ENCODE results near the gene STK17B. TPM values are rescaled to one million over a fixed set of nuclear protein-coding genes. Genes with fewer than 3 reads are reported as not detected.
A peak's percentile ranks its signal among the peaks of the same experiment; 100 is the strongest.

The STK17B gene
- polyA plus RNA-seq, 12 donors, result 5.4 to 19.9 (median 7.6) TPM; not detected in 1

DNA sequence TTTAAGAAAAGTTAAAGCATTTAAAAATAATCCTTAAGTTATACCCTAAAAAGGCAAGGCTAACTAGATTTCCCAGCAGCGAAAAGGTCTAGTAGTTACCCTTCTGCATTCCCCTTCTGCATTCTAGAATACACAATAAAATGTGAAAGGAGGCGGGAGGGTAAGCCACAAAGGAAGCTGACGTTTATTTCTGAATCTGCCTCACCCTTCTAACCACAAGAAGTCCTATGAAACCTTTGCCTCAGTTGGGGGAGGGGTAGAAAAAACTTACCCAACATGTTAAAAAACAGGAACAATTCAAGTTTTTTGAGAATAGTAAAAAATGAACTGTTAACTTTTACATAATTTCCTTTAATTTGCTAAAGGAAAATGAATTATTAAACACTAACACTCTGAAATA is 11.3 kb downstream of the STK17B start:
- peak; percentile 26 for DNase-seq

DNA sequence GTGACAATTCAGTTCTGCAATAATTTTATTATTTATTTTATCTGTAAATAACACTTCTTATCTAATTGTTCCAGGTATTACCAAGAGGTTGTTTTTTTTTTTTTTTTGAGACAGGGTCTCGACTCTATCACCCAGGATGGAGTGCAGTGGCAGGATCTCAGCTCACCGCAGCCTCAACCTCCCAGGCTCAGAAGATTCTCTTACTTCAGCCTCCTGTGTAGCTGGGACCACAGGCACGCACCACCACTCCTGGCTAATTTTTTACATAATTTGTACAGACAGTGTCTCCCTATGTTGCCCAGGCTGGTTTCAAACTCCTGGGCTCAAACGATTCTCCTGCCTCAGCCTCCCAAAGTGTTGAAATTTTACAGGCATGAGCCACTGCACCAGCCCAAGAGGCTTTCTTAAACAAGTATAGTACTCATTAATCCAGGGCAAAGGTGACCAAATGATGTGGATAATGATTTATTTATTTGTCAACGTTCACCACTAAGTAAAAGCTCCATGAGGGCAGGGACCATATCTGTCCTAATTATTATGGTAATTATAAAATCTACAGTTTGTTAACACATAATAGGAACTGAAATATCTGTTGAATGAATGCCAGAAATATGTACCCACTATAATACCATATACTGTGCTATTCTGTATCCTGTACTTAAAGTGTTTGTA is 12.0 kb downstream of the STK17B start:
- DNase-seq, result no peak

DNA sequence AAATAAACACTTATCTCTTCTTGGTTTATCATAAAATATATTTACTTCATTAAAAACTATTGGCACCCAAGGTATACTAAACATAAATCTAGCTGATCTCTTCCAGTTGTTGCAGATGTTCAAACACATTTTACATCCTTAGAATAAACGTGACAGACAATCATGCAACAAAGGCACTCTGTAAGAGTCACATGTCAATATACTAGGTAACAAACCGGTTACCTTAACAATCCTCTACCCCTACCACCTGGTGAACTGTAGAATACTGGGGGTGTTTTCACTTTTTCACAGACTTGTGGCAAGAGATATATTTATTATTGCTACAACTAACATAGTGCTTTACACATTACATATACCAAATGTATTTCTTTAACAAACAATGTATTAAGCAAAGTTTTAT is 15.8 kb downstream of the STK17B start:
- no peak for DNase-seq

DNA sequence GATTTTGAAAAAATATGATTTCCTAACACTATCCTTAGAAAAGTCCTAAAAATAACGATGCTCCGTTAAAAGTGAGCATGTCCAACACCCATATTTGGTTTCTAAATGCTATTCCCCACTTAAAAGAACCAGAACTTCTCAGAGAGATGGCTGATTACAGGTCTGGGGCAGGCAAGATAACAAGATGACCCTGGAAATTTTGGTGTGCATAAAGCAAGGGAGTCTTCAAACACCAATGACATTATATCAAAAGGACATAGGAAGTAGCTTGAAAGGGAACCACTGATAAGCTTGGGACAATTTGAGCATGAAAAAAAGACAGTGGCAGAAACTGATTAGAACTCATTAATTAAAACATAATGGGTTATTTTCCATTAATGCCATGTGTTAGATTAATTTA is 17.9 kb downstream of the STK17B start:
- no peak for DNase-seq

DNA sequence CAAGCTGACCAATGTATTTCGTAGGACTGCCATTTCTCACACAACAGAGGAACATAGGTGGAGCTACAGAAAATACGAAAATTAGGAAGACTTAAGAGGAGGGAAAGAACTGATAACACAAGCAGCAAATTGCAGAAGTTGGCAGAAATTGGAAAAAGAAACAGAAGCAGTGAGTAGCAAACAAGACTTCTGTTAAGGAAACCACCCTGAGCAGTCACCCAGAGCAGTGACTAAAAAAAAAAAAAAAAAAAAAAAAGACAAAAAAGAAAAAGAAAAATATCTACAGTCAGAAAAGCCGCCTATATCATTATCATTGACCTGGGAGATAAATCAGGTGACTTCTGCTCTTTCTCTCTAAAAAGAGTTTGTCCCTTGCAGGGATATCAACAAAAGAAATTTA is 21.4 kb downstream of the STK17B start:
- no peak for DNase-seq

DNA sequence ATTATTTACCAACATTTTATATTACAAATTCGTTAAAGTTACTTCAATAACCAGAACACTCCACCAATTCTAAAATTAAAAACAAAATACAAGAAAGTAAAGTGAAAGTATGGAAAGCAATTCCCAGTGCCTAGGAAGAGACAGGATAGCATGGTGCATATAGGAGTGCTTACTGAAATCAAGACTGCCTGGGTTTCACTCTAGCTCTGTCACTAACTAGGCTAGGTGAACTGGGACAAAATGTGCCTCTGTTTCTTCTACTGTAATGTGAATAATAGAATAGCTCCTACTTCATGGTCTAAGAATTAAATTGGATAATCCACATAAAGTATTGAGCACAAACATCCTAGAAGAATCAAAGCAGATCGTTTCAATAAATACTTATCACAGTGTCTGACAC is 22.6 kb downstream of the STK17B start:
- DNase-seq, result no peak

DNA sequence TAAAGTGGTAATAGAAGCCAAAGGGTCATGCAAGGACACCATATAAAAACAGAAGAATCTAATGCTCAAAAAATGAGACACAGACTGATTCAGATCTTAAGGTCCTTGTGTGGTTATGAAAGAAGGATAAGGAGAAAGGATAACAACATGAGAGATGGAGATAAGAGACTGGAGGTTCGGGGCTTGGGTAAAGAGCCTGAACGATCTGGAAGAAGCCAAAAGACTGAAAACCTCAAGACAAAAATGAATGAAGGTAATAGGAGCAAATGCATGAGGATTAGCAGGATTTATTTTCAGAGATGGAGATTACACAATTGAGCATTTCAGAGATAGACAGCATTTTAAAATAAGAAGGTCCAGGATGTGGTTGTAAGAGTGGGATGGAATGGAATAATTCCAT is 26.1 kb downstream of the STK17B start:
- no peak for DNase-seq

DNA sequence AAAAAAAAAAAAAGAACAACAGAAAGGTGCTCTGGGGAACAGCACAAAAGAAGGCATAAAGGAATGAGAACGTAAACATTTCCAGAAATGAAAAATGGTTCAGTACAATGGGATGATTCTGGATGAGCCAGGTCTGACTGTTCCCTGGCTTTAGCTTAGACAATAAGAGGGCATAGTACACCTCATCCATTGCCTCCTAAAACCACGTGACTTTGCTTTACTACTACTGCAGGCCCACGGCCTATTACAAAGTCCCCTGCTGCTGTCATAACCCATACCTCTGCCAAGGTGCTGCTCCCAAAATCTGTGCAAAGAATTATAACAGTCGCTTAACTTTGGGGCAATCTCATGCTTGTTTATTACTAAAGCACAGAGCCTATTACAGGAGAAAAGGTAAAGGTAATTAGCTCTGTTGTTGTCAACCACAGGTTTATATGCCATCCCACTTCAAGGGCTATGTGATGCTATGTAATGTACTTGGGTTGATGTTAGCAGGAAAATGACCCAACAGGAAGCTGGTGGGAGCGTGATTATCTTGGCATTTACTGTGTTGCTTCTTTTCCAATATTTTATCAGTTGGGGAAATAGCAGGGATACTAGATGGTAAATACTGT is 26.8 kb downstream of the STK17B start:
- no peak for DNase-seq

DNA sequence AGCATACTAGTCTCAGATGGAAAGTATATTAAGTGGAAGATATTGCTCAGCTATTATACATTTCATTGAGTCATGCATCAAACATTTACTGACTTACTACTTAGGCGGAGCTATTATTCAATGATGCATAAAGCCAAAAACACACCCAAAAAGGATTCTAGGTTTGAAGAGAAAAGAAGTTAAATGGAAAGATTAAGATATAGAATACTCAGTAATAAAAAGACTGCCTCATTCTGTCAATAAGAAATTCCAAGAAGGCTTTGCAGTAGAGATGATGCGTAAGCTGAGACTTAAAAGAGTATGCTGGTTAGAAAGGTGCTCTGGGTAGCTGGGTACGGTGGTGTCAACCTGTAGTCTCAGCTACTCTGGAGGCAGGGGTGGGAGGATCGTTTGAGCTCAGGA is 27.6 kb downstream of the STK17B start:
- no peak for DNase-seq

DNA sequence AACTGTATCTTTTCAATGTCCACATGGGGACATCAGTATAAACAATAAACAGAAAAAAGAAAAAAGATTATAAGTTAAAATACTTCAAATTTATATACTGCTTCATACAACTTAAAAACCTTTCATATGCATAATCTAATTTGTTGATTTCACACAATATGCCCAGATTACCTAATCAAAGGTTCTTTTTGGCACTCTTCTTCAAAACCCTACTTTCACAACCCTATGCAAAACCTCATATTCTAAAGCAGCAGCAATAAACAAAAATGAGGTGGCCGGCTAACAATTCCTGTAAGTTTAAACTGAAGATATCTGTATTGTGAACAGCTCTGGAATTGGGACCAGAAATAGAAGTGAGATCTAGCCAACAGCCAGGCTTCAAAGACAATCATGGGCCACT is 28.6 kb downstream of the STK17B start:
- DNase-seq, result no peak

DNA sequence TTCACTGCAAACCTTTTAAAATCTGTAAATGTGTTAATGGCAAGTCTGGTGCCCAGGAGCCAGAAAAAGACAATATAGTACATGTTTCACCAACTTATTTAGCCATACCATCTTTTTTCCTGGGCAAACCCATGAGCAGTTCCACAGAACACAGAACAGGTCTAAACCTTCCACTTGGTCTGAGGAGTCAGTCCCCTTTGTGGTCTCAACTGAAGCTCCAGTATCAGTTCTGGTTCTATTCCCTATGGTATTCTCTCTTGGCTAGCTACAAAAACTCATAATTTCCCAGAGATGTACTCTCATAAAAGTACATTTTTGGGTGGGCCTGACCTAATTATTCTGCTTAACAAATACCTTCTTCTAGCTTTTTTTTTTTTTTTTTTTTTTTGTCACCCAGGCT is 31.2 kb downstream of the STK17B start:
- no peak for DNase-seq

DNA sequence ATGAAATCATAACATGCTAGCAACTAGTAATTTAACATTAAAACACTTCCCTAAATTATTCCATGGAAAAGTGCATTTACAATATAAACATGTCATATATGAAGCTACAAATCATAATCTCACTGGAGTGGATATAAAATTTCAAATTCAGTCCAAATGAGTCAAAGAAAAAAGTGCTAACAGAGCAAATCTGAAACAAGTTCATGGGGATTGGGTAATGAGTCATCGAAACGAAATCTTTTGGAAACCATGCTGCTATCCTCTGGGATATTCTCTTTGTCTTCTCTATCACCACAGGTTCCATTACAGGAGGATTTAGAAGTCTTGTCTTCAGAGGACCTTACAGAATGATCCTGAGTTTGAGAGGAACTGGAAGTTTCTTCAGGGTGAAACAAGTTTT is 34.1 kb downstream of the STK17B start:
- no peak for DNase-seq

DNA sequence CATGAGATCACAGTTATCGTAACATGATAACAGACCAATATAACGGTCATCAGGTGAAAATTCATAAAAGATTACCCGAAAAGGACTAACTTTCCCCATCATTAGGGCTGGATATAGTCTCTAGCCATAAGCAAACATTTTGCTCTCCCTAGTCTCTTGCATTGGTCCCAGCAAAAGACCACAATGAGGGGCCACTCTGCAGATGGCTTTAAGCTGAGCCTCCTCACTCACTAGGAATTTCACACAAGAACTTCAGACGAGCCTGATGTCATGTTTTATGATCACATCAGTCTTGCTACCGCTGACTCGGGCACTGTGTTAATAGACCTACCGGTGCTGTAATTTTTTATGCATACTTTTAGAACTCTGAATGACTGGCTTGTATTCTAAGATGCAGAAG is 35.2 kb downstream of the STK17B start:
- DNase-seq, result no peak

DNA sequence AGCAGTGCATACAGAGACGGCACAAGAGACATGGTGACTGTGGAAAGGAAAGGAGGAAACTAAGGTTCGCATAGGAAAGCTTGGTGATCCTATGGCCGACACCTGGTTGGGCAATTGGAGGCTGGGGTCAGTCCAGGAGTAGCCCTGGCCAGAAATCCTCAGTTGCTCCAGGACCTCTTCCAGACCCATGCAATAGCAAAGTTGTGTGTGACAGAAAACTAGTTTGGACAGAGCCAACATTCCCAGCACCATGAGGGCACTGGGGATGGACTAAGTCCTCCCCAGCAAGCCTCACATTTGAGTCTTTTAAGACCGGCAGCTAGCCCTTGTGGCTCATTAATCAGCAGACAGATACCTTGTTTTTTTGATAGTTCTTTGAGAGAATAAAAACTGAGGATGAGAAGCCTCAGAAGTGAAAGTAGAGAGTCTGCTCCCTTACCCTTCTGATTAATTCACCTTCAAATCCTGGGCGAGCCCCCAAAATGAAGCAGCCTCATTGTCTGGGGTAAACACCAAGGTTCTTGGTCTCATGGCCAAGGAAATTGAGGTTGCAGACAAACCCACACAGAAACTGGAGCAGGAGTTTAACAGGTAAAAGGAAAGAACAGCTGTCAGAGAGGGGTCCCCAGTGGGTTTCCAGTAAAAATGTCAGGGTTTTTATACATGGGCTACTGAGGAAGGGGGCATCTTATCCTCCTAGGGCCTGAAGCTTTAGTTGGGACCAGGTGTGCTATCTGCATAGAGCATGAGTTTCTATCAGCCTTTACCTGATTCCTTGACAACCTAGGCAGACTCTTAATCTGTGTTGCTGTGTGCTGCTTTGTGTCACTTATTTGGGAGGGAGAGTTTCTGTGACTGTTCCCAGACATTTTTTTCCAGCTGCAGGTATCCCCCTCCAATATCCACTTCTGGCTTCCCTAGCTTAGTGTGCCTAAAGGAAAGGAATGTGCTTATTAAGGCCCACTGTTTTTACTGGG is 39.1 kb downstream of the STK17B start:
- DNase-seq, result no peak

DNA sequence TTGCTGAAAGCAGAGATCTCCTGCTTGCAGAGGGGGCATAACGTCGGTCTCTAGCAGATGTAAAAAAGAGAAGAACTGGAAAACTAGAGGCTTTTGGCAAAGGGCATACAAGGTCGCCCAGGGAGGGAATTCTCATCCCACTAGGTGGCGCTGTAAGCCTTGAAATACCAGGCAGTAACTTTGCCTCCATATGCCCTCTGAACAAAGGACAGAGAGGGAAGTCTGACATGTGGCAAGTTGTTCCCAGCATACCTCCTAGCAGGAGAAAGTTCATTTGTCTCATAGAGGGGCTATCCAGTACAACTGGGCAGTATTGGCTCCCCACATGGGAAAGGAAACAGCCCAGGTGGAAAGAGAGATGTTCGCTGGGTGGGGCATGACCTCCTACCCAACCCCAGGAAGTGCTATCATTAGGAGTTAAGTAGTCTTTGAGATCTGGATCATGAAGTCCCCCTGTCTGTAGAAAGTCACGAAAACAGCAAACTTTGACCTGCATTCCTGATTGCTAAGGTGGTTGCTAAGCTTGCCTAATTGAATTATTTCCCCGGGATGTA is 39.9 kb downstream of the STK17B start:
- no peak for DNase-seq

DNA sequence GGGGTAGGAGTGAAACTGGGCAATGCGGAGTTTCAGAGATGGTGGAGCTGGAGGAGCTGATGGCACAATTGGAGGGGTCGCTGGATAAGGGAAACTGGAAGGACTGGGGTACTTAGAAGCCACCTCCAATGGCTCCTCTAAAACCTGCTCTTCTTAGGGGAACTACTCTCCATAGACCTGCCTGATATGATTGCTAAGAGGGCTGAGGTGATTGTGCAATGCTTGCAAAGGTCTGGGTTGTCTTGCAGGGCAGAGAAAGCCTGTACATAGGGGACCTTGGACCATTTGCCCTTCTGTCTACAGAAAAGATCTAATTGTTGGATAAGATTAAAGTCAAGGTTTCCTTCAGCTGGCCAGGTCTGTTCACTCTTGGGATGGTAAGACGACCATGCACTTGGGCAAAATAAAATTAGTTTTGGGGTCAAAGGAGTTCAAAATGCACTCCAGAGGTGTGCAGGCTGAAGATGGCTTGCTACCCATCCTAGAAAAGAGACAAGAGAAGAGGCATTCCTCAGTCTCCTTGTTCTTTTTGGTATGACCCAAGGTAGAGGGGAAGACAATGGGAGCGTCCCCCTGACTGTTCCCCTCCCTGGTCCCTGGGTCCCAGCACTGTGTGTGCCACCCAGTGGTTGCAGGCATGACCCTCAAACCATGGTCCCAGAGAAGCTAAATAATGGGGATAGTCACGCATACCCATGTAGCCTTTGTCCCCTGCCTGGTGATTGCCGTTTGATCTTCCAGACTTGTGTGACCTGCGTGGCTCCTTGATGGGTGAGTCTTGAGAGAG is 41.1 kb downstream of the STK17B start:
- DNase-seq, result no peak

DNA sequence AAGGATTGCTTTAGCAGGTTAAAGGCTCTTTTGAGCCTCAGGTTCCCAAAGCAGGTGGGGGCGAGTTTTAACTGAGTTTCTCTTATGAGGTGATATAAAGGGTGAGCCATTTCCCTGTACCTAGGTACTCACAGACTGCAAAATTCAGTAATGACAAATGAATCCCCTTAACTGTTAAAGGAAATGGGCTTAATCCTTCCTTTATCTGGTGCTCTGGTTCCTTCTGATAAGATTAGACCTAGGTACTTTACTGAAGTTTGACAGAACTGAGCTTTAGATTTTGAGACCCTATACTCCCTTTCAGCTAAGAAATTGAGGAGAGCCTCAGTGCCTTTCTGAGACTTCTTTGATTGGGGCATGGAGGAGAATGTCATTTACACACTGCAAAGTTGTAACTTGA is 42.6 kb downstream of the STK17B start:
- no peak for DNase-seq

DNA sequence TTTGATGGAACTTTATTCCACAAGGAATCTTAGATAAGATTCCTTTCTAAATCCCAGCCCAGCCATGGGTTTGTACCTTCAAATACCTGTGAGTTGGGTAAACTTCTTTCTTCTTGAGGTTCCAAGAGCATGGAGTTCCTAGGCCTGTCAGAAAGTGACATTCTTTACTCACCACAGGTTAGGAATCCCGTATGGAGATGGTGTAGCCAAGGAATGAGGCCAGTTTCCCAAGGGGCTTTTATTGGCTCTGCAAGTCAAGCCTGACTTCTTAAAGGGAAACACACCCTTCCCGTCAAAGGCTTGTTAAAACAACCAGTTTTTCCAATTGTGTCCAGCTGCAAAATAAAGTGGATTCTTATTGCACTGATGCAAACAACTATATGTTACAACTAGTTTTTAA is 45.8 kb downstream of the STK17B start:
- DNase-seq, result no peak

DNA sequence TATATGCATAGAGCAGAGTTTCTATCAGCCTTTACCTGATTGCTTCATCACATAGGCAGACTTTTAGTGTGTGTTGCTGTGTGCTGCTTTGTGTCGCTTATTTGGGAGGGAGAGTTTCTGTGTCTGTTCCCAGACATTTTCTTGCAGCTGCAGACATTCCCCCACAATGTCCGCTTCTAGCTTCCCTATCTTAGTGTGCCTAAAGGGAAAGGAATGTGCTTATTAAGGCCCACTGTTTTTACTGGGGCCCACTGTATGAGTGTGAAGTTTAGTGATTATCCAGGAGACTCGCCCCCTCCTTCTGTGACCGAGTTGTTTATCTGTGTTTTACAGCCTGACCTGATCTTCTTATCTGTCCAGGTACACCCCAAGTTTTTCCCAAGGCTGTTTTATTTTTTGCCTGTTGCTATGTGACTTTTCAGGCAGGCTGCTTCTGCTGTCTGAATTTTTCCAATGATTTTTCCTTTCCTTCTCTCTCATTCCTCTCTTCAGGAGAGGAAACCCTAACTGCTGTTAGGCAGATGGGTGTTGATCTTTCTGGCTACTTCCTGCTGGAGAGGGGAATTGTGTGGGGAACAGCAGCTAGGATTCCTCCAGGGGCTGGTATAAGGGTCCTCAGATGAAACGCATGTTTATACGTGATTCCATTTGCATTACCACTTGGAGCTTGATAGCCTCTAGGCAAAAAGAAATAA is 47.6 kb downstream of the STK17B start:
- DNase-seq, result no peak

DNA sequence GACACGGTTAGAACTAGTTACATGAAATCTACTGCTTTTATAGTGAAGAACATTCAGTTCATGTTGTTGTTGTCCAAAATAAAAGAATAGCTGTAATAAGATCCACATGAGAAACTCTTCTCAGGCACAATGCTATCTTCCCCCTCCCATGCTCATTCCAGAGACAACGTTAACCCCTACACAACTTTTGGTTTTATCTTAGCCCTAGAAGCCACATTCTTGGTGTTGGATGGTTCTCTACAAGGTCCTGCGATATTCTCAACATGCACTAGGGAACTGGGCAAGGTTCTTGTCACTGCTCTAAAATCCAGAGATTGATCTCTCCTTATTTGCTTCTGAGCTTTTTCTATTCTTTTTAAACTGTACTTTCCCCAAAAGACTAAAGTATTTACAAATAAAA is 51.5 kb downstream of the STK17B start:
- no peak for DNase-seq

DNA sequence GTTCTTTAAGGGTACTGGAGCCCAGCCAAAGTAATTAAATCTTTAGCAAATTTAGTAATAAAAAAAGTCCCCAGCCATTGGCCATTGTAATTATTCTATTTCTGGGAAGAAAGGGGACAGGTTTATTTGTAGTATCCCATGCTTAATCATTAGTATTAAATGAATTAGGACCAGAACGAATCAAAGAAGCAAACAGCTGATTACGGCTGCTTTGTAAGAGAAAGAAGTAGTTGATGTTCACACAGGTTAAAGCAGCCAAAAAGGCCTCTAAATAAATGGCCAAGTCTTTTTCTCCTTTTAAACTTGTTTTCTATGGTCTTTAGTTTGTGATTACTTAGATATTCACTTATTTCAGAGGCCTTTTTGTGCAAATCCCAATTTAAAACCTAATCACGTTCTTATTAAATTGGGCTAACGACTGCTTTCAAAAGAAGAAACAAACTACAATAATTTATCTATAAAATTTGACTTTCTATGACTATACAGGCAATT is 54.1 kb downstream of the STK17B start:
- DNase-seq, result no peak

Measured in muscle of arm (tissue), 12 donors.